Activated CD8-positive, alpha-beta memory T cell treated with anti-CD3 and anti-CD28 coated beads for 36 hours (primary cell): Measurements from ENCODE around the gene KLC4. TPM values are rescaled to one million over a fixed set of nuclear protein-coding genes. Genes with fewer than 3 reads are reported as not detected.
"Not testable (repeated sequence)": the region's sequence is repeated elsewhere in the genome, so short reads cannot be mapped to it uniquely, and the experiment has no call there.

Source experiments
- CTCF ChIA-PET: fragments of 350-600 bp; sonication (Branson Sonifier 250); formaldehyde crosslinking; loops from one replicate; lab custom pipeline; 2021; ENCODE audit warnings: antibody characterized with exemption; lab: Charles Lee
- POLR2A ChIA-PET: fragments of 350-600 bp; sonication (Branson Sonifier 250); formaldehyde crosslinking; loops from one replicate; lab custom pipeline; 2021; ENCODE audit warnings: antibody characterized with exemption; lab: Charles Lee
- total RNA-seq, 2 experiments: library from RNA; stranded (reverse); gene quantifications; one replicate each; pipeline ENCODE4 v1.2.3, GENCODE V29; 2021

The KLC4 gene
- total RNA-seq, 2 experiments from 2014 or later, result 7.4 to 8.2 TPM

- POLR2A ChIA-PET, CTCF ChIA-PET: not testable (repeated sequence)
Observed at GRCh38 chr6:43081922-43082321, 22.5 kb downstream of the KLC4 start.

GRCh38 chr6:43082806-43083655 is 23.6 kb downstream of the KLC4 start:
- ChIA-PET CTCF (no interaction called here), POLR2A (no interaction called here)

DNA sequence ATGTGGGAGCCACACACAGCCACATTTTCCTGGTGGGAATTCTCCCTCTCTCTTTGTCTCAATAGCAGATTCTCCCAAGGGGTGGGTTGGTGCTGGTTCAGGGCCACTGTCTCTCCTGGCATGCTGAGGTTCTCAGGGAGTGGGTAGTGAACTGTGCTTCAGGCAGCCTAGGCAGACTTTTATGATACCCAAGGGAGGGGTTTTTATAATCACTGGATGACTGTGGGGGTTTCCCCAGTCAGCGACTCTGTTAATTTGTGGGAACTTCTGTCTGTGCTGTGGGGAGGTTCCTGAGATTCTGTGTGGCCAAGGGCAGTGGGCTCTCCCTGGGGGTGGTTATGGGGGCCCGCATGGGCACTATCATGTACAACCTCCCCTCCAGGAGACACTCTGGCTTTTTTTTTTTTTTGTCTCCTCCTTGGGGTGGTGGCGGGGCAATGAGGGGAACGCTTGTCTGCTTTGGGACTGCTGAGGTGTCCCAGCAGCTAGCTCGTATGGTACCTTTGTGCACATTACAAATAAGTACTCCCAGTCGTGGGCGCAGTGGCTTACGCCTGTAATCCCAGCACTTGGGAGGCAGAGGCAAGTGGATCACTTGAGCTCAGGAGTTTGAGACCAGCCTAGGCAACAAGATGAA is 26.7 kb downstream of the KLC4 start:
- ChIA-PET CTCF (interaction anchor here (1.6 kb wide), 1 partner anchor 17 kb away, joined by 4 read pairs; no protein-coding TSS in a partner anchor), POLR2A (no interaction called here)

- ChIA-PET POLR2A (no interaction called here), CTCF (no interaction called here)
Observed at GRCh38 chr6:43088654-43089056, 29.2 kb downstream of the KLC4 start.

GRCh38 chr6:43089467-43089866 is 30.0 kb downstream of the KLC4 start:
- ChIA-PET CTCF (no interaction called here), POLR2A (no interaction called here)

DNA sequence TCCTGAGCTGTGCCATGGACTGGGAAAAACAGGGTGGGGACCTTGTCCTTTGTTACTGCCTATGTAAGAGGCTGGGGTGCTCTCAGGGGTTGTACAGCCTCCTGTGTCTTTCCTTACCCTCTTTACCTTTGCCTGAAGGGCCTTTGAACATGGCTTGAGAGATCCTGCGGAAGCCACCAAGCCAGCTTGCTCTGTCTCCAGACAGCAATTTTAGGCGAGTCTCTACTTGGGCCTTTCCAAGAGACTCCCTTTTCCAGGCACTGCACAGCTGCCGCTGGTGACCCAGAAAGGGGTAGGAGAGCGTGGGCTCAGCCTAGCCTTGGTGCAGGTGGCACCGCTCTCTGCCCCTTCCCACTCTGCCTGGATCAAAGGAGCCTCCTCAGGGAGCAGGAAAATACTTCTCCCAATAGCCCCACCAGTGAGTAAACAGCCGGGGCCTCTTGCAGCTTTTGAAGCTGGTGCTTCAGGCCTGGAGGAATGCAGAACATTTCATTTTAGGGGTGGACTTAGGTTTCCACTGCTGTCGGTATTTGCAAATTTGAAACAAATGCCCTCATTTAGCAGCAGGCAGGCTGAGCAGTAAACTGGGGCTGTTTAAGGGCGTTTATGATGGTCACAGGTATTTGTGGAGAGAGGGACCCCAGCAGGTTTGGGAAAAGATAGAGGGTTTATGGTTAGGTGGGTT is 30.6 kb downstream of the KLC4 start:
- ChIA-PET POLR2A (no interaction called here), CTCF (no interaction called here)

DNA sequence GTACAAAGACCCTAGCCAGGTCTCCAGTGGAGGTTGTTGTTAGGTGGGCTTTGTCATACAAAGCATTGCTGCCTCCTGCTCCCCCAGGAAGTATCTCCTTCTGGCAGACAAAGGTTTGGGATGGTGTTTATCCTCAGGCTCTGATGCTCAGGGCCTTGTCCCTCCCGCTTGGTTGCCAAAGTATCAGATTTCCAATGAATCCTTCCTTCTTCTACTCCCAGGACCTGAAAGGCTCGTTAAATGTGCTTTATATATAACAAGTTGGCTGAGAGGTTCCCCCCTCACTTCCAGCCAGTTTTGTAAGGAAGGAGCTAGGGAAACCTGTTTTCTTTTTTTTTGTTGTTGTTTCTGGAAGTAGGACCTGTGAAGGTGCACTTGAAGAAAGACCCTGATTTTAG is 31.1 kb downstream of the KLC4 start:
- CTCF ChIA-PET, result no interaction called here
- POLR2A ChIA-PET, result no interaction called here

GRCh38 chr6:43091020-43091419 is 31.6 kb downstream of the KLC4 start:
- ChIA-PET POLR2A (no interaction called here), CTCF (no interaction called here)

- CTCF ChIA-PET, result no interaction called here
- POLR2A ChIA-PET, result no interaction called here
Observed at GRCh38 chr6:43091436-43091991, 32.1 kb downstream of the KLC4 start.

DNA sequence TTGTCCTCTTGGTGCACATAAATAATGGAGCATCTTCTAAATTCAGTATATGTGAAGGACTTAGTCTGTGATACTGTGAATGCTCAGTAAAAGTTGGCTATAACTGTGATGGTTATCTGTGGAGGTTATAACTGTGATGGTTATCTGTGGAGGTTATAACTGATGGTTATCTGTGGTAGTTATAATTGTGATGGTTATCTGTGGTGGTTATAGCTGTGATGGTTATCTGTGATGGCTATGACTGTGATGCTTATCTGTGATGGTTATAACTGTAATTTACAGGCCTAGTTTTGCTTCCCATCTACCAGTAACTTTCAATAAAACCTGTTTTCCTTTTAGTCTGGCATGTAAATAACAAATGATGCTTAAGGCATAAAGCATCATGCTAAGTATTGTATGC is 33.2 kb downstream of the KLC4 start:
- ChIA-PET CTCF (no interaction called here), POLR2A (no interaction called here)

- ChIA-PET CTCF (interaction anchor here (0.5 kb wide), 1 partner anchor 17 kb away, joined by 3 read pairs; no protein-coding TSS in a partner anchor), POLR2A (interaction anchor here (0.6 kb wide), 1 partner anchor 71 kb away, joined by 4 read pairs; no protein-coding TSS in a partner anchor)
Observed at GRCh38 chr6:43093436-43094289, 34.2 kb downstream of the KLC4 start.

- ChIA-PET POLR2A (no interaction called here), CTCF (no interaction called here)
Observed at GRCh38 chr6:43095939-43096338, 36.5 kb downstream of the KLC4 start.

- CTCF ChIA-PET, result no interaction called here
- POLR2A ChIA-PET, result no interaction called here
Observed at GRCh38 chr6:43096451-43097097, 37.1 kb downstream of the KLC4 start.

DNA sequence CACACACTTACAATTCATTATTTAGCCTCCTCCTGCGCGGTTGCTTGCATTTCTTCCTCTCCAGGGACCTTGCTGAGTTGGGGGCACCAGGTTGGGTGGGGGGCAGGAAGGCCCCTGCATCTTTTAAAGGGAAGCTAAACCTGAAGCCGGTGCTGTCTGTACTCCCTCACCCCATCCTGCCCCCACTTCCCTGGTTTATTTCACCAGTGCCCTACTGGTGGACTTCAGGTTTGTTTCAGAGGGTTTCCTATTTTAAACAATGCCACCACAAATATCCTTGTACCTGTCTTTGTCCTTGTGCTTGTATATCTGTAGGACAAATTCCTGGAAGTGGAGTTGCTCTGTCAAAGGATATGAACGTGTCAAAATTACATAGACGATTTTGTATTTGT is 37.7 kb downstream of the KLC4 start:
- ChIA-PET POLR2A (no interaction called here), CTCF (no interaction called here)

DNA sequence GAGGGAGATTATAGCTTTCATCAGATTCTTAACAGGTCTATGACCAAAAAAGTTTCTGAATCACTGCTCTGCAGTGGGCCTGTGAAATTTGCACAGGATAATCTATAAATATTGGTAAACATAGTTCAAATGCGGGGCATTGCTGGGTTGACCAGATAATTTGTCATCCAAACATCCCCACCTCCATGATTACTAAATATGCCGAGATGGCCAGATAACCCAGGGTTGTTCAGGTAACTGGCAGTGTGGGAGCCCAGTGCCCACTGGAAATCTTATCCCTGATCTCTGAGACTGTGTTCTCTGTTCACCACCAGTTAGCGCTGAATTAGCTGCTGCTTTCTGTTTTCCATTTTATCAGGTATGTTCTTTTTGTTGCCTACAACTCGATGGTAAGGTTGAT is 38.1 kb downstream of the KLC4 start:
- ChIA-PET POLR2A (no interaction called here), CTCF (interaction anchor here (0.5 to 1.0 kb wide), 2 partner anchors 46 to 367 kb away, joined by 3 read pairs; no protein-coding TSS in a partner anchor)

DNA sequence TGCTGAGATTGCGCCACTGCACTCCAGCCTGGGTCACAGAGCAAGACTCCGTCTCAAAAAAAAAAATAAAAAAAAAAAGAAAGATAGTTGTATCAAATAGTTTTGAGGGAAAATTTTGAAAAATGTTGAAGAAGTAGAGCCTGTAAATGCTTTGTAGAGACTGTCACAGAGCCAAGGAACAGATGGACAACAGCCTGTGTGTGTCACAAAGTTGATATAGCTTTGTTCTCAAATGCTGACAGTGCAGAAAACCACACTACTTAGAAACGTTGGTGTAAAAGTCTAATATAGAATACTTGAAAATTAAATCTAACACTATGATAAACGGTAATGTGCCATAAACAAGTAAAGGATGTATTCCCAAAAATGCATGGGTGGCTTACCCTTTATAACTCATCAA is 42.1 kb downstream of the KLC4 start:
- ChIA-PET CTCF (no interaction called here), POLR2A (no interaction called here)

DNA sequence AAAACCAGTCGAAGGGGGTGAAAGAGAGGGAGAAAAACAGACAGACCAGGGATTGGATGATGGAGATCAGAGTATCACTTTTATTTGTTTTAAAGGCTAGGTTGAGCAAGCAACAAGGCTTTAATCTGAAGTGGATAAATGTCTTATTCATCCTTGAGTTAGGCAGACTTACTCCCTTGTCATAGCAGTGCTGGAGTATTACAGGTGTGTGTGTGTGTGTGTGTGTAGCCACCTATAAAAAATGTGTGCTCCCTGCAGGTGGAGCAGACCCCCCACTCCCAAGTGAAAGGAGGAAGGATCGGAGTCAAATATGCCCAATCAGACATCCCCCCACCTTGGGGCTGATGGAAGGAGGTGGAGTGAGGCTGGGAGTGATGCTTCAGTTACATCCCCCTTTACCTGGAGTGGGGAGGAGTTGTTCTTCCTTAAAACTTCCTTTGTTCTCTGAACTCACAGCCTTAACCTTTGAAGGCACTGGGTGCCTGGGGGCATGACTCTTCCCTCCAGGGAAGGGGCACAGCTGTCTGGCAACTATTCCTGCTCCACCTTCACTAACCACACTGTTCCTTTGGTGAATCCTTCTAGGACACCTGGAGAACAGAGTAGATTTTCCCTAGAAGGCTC is 43.9 kb downstream of the KLC4 start:
- POLR2A ChIA-PET, result no interaction called here
- CTCF ChIA-PET, result interaction anchor here (0.6 kb wide), 1 partner anchor 354 kb away, joined by 3 read pairs; no protein-coding TSS in a partner anchor
